ENCODE results near the gene SLC44A4. TPM values are rescaled to one million over a fixed set of nuclear protein-coding genes. Genes with fewer than 3 reads are reported as not detected.
"Not testable (repeated sequence)": the region's sequence is repeated elsewhere in the genome, so short reads cannot be mapped to it uniquely, and the experiment has no call there.

Gene SLC44A4
- total RNA-seq, 1 experiment from 2014 or later: 3.8 TPM

- Histone ChIP-seq H3K4me1 (ENCODE audit: insufficient read depth, low read length) (no peaks in the 10 kb centered on the region), H3K14ac (ENCODE audit: insufficient read depth, low read length) (no peak overlapping the region), H3K18ac (ENCODE audit: insufficient read length, low read depth, low read length) (no peak overlapping the region), H3K4ac (ENCODE audit: low read depth, low read length) (no peak overlapping the region), H3K23me2 (ENCODE audit: insufficient read length, low read depth, low read length, poor library complexity, severe bottlenecking) (peaks cover 27% of the 10 kb centered on the region), H3K56ac (ENCODE audit: insufficient read length, low read depth, low read length) (no peak overlapping the region), H4K20me1 (ENCODE audit: control insufficient read depth, insufficient read depth, insufficient read length) (peaks cover 2% of the 10 kb centered on the region), H4K8ac (replicated peaks; ENCODE audit: insufficient read length, low read depth, low read length) (no peak overlapping the region), H3K27ac (ENCODE audit: insufficient read length, low read depth, low read length) (no peak overlapping the region), H3K79me1 (ENCODE audit: insufficient read depth, low read depth, low read length, poor library complexity, severe bottlenecking) (peaks cover 3% of the 10 kb centered on the region), H3T11ph (ENCODE audit: low read length) (no peak overlapping the region), H2BK12ac (ENCODE audit: insufficient read length, low read depth, low read length) (no peak overlapping the region), H2AK5ac (ENCODE audit: insufficient read length, low read length) (no peak overlapping the region), H3K79me2 (ENCODE audit: insufficient read depth, low read length) (peaks cover 20% of the 10 kb centered on the region; the same call in 1 of the 2 replicates), H3K9ac (ENCODE audit: extremely low read depth, insufficient read length, low read length) (no peak overlapping the region), H4K91ac (ENCODE audit: insufficient read length, low read depth, low read length) (no peak overlapping the region), H3K4me2 (ENCODE audit: insufficient read depth, insufficient read length, low read length) (peak overlapping the region; percentile 1), H2BK5ac (ENCODE audit: insufficient read length, low read length) (no peak overlapping the region), H2BK15ac (ENCODE audit: low read depth, low read length) (no peak overlapping the region), H3K23ac (ENCODE audit: insufficient read length, low read depth, low read length) (no peak overlapping the region), H3K9me3 (ENCODE audit: control insufficient read depth, low read depth, low read length) (no peaks in the 10 kb centered on the region), H4K5ac (ENCODE audit: insufficient read length, low read depth, low read length) (no peak overlapping the region), H3K27me3 (ENCODE audit: insufficient read depth, low read length) (no peaks in the 10 kb centered on the region), H2BK120ac (ENCODE audit: low read depth, low read length, poor library complexity, severe bottlenecking) (no peak overlapping the region), H2BK20ac (ENCODE audit: low read depth, low read length, poor library complexity, severe bottlenecking) (no peak overlapping the region), H2AFZ (ENCODE audit: low read length) (no peak overlapping the region)
- H3K9me3 Mint-ChIP-seq: peaks cover 0 to 6% of the 10 kb centered on the region in 2 experiments; a peak in 2 of 5 replicates
- H3K27me3 Mint-ChIP-seq (ENCODE audit: low read depth): no peaks in the 10 kb centered on the region
- no CpG with 5 or more reads among the region's 3 CpGs for WGBS (ENCODE audit: extremely low coverage, insufficient read length, low lambda C conversion rate)
- peaks cover 61 to 67% (median 61%) of the 10 kb centered on the region in 3 experiments for H3K36me3 Mint-ChIP-seq (ENCODE audit: insufficient read depth in 1 of 3, low read depth in 3 of 3)
- peak overlapping the region in 1 of 3 experiments; percentile 72; a peak in 1 of 7 replicates for H3K27ac Mint-ChIP-seq
- H3K4me3 Mint-ChIP-seq: peak overlapping the region; percentile 10 to 98; a peak in 3 of 5 replicates
- no peak for TF ChIP-seq CTCF (conservative IDR thresholded peaks at IDR 0.05)
- H3K4me1 Mint-ChIP-seq: peaks cover 13 to 22% of the 10 kb centered on the region in 2 experiments
- DNase-seq: no peak
Measured at GRCh38 chr6:31838968-31839367, 39.8 kb downstream of the SLC44A4 start.

GRCh38 chr6:31838114-31838553, 40.7 kb downstream of the SLC44A4 start:
- H2BK120ac ChIP-seq (ENCODE audit: low read depth, low read length, poor library complexity, severe bottlenecking); H2BK20ac ChIP-seq (ENCODE audit: low read depth, low read length, poor library complexity, severe bottlenecking); H4K8ac ChIP-seq (replicated peaks; ENCODE audit: insufficient read length, low read depth, low read length); H2BK12ac ChIP-seq (ENCODE audit: insufficient read length, low read depth, low read length); H2BK5ac ChIP-seq (ENCODE audit: insufficient read length, low read length); H3K4ac ChIP-seq (ENCODE audit: low read depth, low read length); H3K23ac ChIP-seq (ENCODE audit: insufficient read length, low read depth, low read length); H3K14ac ChIP-seq (ENCODE audit: insufficient read depth, low read length); H4K5ac ChIP-seq (ENCODE audit: insufficient read length, low read depth, low read length); H4K91ac ChIP-seq (ENCODE audit: insufficient read length, low read depth, low read length); H2AK5ac ChIP-seq (ENCODE audit: insufficient read length, low read length); H3T11ph ChIP-seq (ENCODE audit: low read length); DNase-seq; H3K27ac ChIP-seq (ENCODE audit: insufficient read length, low read depth, low read length); H3K9me3 ChIP-seq (ENCODE audit: control insufficient read depth, low read depth, low read length); H3K4me1 ChIP-seq (ENCODE audit: insufficient read depth, low read length); H3K79me1 ChIP-seq (ENCODE audit: insufficient read depth, low read depth, low read length, poor library complexity, severe bottlenecking); H2BK15ac ChIP-seq (ENCODE audit: low read depth, low read length); H3K27me3 ChIP-seq (ENCODE audit: insufficient read depth, low read length); H3K27me3 Mint-ChIP-seq (ENCODE audit: low read depth); H3K56ac ChIP-seq (ENCODE audit: insufficient read length, low read depth, low read length); H2AFZ ChIP-seq (ENCODE audit: low read length); H3K9me3 Mint-ChIP-seq; H3K18ac ChIP-seq (ENCODE audit: insufficient read length, low read depth, low read length); H4K20me1 ChIP-seq (ENCODE audit: control insufficient read depth, insufficient read depth, insufficient read length): not testable (repeated sequence)
- Histone ChIP-seq H3K9ac (ENCODE audit: extremely low read depth, insufficient read length, low read length) (peak overlapping the region; percentile 73), H3K4me2 (ENCODE audit: insufficient read depth, insufficient read length, low read length) (peak overlapping the region; percentile 90), H3K79me2 (ENCODE audit: insufficient read depth, low read length) (peaks cover 20% of the 10 kb centered on the region; the same call in 1 of the 2 replicates), H3K23me2 (ENCODE audit: insufficient read length, low read depth, low read length, poor library complexity, severe bottlenecking) (peaks cover 27% of the 10 kb centered on the region)
- WGBS (ENCODE audit: extremely low coverage, insufficient read length, low lambda C conversion rate): no CpG with 5 or more reads among the region's 9 CpGs
- peak overlapping the region; percentile 98 to 100 for H3K4me3 Mint-ChIP-seq
- peak overlapping the region in 1 of 3 experiments; percentile 99; a peak in 2 of 7 replicates for H3K27ac Mint-ChIP-seq
- peaks cover 61 to 67% (median 61%) of the 10 kb centered on the region in 3 experiments for H3K36me3 Mint-ChIP-seq (ENCODE audit: insufficient read depth in 1 of 3, low read depth in 3 of 3)
- H3K4me1 Mint-ChIP-seq: peaks cover 13 to 22% of the 10 kb centered on the region in 2 experiments
